Adrenal gland (tissue), 12 donors: Measurements from ENCODE around the gene ZNF672. TPM values are rescaled to one million over a fixed set of nuclear protein-coding genes. Genes with fewer than 3 reads are reported as not detected.

Experiments
- DNase-seq, 7 donors: peaks; one replicate each; pipeline ENCODE4 v3.0.0-alpha.2; 2019 to 2020
- H3K27ac ChIP-seq, 5 donors: fragments of 200-600 bp; sonication (generic) in 4 of 5; 1 replicate in 3 of 5; 2 replicates in 2 of 5; pipeline versions ENCODE4 v1.5.1 to v1.8.0; 2016 to 2020; ENCODE audit warnings: mild to moderate bottlenecking in 1 of 5
- H3K27me3 ChIP-seq: fragments of 200-600 bp; 2 replicates; pipeline ENCODE4 v1.8.0; 2021
- H3K36me3 ChIP-seq, 2 donors: fragments of 200-600 bp; replicated peaks in 1 of 2; 1 replicate in 1 of 2; 2 replicates in 1 of 2; pipeline versions ENCODE4 v1.5.1 to v1.8.0; 2018 to 2022
- H3K4me1 ChIP-seq, 2 donors: fragments of 200-600 bp; replicated peaks in 1 of 2; 1 replicate in 1 of 2; 2 replicates in 1 of 2; pipeline versions ENCODE4 v1.5.1 to v1.8.0; 2018 to 2021
- H3K4me3 ChIP-seq, 4 donors: fragments of 200-600 bp; sonication (generic) in 3 of 4; one replicate each; pipeline ENCODE4 v1.5.1; 2016 to 2018
- H3K9me3 ChIP-seq, 3 donors: fragments of 200-600 bp; sonication (generic) in 1 of 3; replicated peaks in 1 of 3; 1 replicate in 2 of 3; 2 replicates in 1 of 3; pipeline versions ENCODE4 v1.5.1 to v1.8.0; 2016 to 2021
- CTCF ChIP-seq, 6 experiments: fragments of 450-650 bp in 4 of 6; fragments of 200-600 bp in 2 of 6; sonication (generic) in 1 of 6; IDR thresholded peaks; 1 replicate in 5 of 6; 2 replicates in 1 of 6; pipeline versions ENCODE4 v1.5.1 to v1.8.0; 2016 to 2021; ENCODE audit warnings: antibody characterized with exemption in 6 of 6, mild to moderate bottlenecking in 2 of 6, moderate library complexity in 1 of 6
- POLR2A ChIP-seq, 2 donors: fragments of 450-650 bp; IDR thresholded peaks; one replicate each; pipeline ENCODE4 v1.6.1; 2017; ENCODE audit warnings: antibody characterized with exemption in 2 of 2, mild to moderate bottlenecking in 2 of 2, moderate library complexity in 1 of 2
- WGBS, 4 donors: extraction: QIAGEN DNeasy Blood & Tissue Kit in 2 of 4; methylation state at CpG; one replicate each; pipeline versions ENCODE4 v1.1.5 to v1.1.7; 2013 to 2017; 5-methylcytosine and 5-hydroxymethylcytosine counted together
- intact Hi-C, 2 donors: fragments of 100-400 bp; cut with DNase I; formaldehyde crosslinking; loops; one replicate each; pipeline versions ENCODE4 v1.14.1 to v1.15.0; 2022 to 2023
- polyA plus RNA-seq, 3 donors: library from polyadenylated mRNA; stranded (reverse); fragments of 200-250 nt in 2 of 3; fragments of 350-450 nt in 1 of 3; fragmentation: Illumina TruSeq in 1 of 3; extraction: RNeasy Lipid Tissue Mini Kit (QIAGEN cat#74804) in 1 of 3; gene quantifications; one replicate each; pipeline ENCODE4 v1.2.3, GENCODE V29; 2013 to 2014
- total RNA-seq, 9 donors: library from RNA; depleted of rRNA in 4 of 9; stranded (reverse); fragments of >200 nt in 4 of 9; fragments of 120-200 nt in 1 of 9; fragmentation: NEBNext Ultra II Directional in 1 of 9; extraction: Animal tissue kit (Norgen Biotek cat#: 25700) in 1 of 9; gene quantifications; one replicate each; pipeline versions ENCODE4 v1.1.0 to v1.2.4, GENCODE V29; 2013 to 2023
- donor health status: healthy with polysubstance abuse.
- donor health status: Bipolar disorder and iron deficiency.
- donor health status: DM: yes; HTN: yes; CAD: no.
- donor health status: DM: no; HTN: no; CAD: no.
- donor health status: DM: no; HTN: no; CAD: no.
- donor health status: DM: yes; HTN: yes; CAD: no.

Gene ZNF672
- total and polyA plus RNA-seq, 12 donors: 9.5 to 47.5 (median 29.3) TPM

- WGBS, 4 donors: 84 to 92% (median 86%) methylated on average over 9 of the region's 9 CpGs
- intact Hi-C loops: no loop called here
- TF ChIP-seq CTCF (IDR thresholded peaks at IDR 0.05): no peak
- TF ChIP-seq POLR2A (IDR thresholded peaks at IDR 0.05): no peak
- no peaks in the 10 kb centered on the region for H3K4me1 ChIP-seq
- no peaks in the 10 kb centered on the region for H3K36me3 ChIP-seq
- H3K27me3 ChIP-seq: no peaks in the 10 kb centered on the region
- DNase-seq: no peak
- no peak overlapping the region for H3K4me3 ChIP-seq
- no peaks in the 10 kb centered on the region for H3K9me3 ChIP-seq
- no peak overlapping the region for H3K27ac ChIP-seq
Measured at GRCh38 chr1:248890549-248891498, 52.8 kb downstream of the ZNF672 start.

- H3K4me3 ChIP-seq: no peak overlapping the region
- WGBS, 4 donors: 92 to 98% (median 95%) methylated on average over 2 of the region's 2 CpGs
Measured at GRCh38 chr1:248891758-248892157, 53.7 kb downstream of the ZNF672 start.

GRCh38 chr1:248892590-248892989 lies 54.6 kb downstream of the ZNF672 start:
- Histone ChIP-seq H3K4me3 (no peak overlapping the region), H3K27ac (no peak overlapping the region), H3K27me3 (peaks cover 8% of the 10 kb centered on the region), H3K36me3 (no peaks in the 10 kb centered on the region), H3K4me1 (no peaks in the 10 kb centered on the region), H3K9me3 (no peaks in the 10 kb centered on the region)
- intact Hi-C loops: no loop called here
- DNase-seq: no peak
- WGBS, 4 donors: 44 to 81% (median 76%) methylated on average over 1 of the region's 1 CpG
- no peak for TF ChIP-seq CTCF (IDR thresholded peaks at IDR 0.05)
- no peak for TF ChIP-seq POLR2A (IDR thresholded peaks at IDR 0.05)

More at GRCh38 chr1:248891758-248892157, 53.7 kb downstream of the ZNF672 start:
- no peaks in the 10 kb centered on the region for H3K9me3 ChIP-seq
- TF ChIP-seq CTCF (IDR thresholded peaks at IDR 0.05) (no peak), POLR2A (IDR thresholded peaks at IDR 0.05) (no peak)
- intact Hi-C loops: no loop called here
- DNase-seq: no peak
- peaks cover 8% of the 10 kb centered on the region for H3K27me3 ChIP-seq
- H3K36me3 ChIP-seq: no peaks in the 10 kb centered on the region
- H3K4me1 ChIP-seq: no peaks in the 10 kb centered on the region
- no peak overlapping the region for H3K27ac ChIP-seq

GRCh38 chr1:248894837-248895236 lies 56.8 kb downstream of the ZNF672 start:
- Histone ChIP-seq H3K27ac (no peak overlapping the region), H3K4me1 (no peaks in the 10 kb centered on the region), H3K27me3 (peaks cover 10% of the 10 kb centered on the region), H3K9me3 (no peaks in the 10 kb centered on the region), H3K4me3 (no peak overlapping the region), H3K36me3 (no peaks in the 10 kb centered on the region)
- no peak for DNase-seq
- intact Hi-C loops: no loop called here
- no peak for TF ChIP-seq POLR2A (IDR thresholded peaks at IDR 0.05)
- no peak for TF ChIP-seq CTCF (IDR thresholded peaks at IDR 0.05)
